Measurements from ENCODE around the gene TMEM63A.

GRCh38 chr1:225908013-225908640 is 25.9 kb upstream of the TMEM63A start:
- TF ChIP-seq EZH2phosphoT487 (IDR thresholded peaks at IDR 0.05; ENCODE audit: borderline replicate concordance, low read length) (no peak), CTCF (conservative IDR thresholded peaks at IDR 0.05; ENCODE audit: low read depth, low read length) (no peak)
